Measurements from ENCODE around the gene PTPRK. TPM values are rescaled to one million over a fixed set of nuclear protein-coding genes. Genes with fewer than 3 reads are reported as not detected.

PTPRK gene
- polyA plus RNA-seq, 3 donors, result 0.01 TPM; not detected in 2

DNA sequence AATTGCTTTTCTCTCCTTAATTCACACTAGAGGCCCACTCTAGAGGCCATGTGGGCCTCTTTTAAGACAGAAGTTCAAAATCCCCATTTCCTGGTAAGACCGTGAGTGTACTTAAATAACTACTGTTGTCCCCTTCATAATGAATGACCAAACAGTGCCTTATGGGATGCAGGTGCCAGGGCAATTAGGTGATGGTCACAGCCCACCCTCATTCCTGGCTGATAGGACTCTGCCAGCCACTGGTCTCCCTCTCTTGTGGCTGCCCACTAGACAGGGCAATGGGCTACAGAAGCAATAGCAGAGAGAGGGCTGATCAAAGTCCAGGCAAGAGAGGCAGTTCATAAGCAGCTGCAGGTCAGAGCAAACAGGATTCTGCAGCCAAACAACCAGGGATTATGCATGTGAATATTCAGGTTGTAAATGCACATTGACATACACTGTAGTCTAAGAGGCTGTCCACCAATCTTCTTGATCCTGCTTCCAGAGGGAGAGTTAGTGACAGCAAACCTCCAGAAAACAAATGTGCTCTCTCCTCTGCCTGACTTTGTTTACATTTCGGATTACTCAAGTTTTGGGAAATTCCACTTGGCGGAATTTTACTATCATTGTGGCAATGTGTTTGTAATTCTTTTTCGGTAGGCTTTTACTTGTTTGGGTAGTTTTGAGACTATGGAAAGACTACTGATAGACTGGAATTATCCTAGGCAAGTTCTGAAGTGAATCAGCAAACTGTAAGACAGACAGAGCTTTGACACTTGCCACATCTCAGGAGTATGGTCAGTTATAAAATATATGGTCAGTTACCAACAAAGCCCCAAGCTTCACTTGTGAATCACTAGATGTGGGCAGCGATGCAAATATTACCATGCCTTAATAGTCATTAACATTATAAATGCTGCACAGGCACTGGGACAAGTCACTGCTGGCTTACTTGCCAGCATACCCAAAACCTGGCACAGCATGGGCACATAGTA is 12.8 kb downstream of the PTPRK start:
- H3K27me3 ChIP-seq (ENCODE audit: control insufficient read depth in 2 of 2, insufficient read depth in 2 of 2, low read length in 2 of 2), result no peaks in the 10 kb centered on the region
- no peak overlapping the region for H3K27ac ChIP-seq (ENCODE audit: low read depth in 1 of 2, low read length in 2 of 2)
- no peaks in the 10 kb centered on the region for H3K36me3 Mint-ChIP-seq
- TF ChIP-seq, protein P1, sequence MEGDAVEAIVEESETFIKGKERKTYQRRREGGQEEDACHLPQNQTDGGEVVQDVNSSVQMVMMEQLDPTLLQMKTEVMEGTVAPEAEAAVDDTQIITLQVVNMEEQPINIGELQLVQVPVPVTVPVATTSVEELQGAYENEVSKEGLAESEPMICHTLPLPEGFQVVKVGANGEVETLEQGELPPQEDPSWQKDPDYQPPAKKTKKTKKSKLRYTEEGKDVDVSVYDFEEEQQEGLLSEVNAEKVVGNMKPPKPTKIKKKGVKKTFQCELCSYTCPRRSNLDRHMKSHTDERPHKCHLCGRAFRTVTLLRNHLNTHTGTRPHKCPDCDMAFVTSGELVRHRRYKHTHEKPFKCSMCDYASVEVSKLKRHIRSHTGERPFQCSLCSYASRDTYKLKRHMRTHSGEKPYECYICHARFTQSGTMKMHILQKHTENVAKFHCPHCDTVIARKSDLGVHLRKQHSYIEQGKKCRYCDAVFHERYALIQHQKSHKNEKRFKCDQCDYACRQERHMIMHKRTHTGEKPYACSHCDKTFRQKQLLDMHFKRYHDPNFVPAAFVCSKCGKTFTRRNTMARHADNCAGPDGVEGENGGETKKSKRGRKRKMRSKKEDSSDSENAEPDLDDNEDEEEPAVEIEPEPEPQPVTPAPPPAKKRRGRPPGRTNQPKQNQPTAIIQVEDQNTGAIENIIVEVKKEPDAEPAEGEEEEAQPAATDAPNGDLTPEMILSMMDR (IDR thresholded peaks at IDR 0.05), result no peak
- no peak overlapping the region for H3K4me3 ChIP-seq (replicated peaks in 1 of 3; ENCODE audit: low read depth in 2 of 3, low read length in 3 of 3)
- H3K9me3 ChIP-seq (replicated peaks in 1 of 2; ENCODE audit: control insufficient read depth in 1 of 2, insufficient read depth in 1 of 2, low read length in 2 of 2), result no peaks in the 10 kb centered on the region
- H3K9me3 Mint-ChIP-seq, result no peaks in the 10 kb centered on the region
- no peaks in the 10 kb centered on the region for H3K4me1 Mint-ChIP-seq
- 89% methylated on average over 4 of the region's 5 CpGs for WGBS (ENCODE audit: insufficient coverage)
- H3K27ac Mint-ChIP-seq, result no peak overlapping the region
- intact Hi-C loops (cut with micrococcal nuclease), result no loop called here
- no peak overlapping the region for H3K9ac ChIP-seq (ENCODE audit: insufficient read depth, low read length, poor library complexity, severe bottlenecking)
- no peak overlapping the region for H3K4me2 ChIP-seq (replicated peaks; ENCODE audit: extremely low read depth, low read length, poor library complexity, severe bottlenecking)
- no peaks in the 10 kb centered on the region for H3K4me1 ChIP-seq (ENCODE audit: control insufficient read depth in 1 of 2, insufficient read depth in 2 of 2, low read length in 2 of 2)
- H4K20me1 ChIP-seq (ENCODE audit: insufficient read depth, low read length), result no peaks in the 10 kb centered on the region
- H3K27me3 Mint-ChIP-seq (ENCODE audit: low read depth in 3 of 3), result peaks cover 0 to 2% (median 0%) of the 10 kb centered on the region in 3 donors
- no peaks in the 10 kb centered on the region for H3K79me2 ChIP-seq (ENCODE audit: insufficient read depth, low read length)
- no peak for DNase-seq
- no peak overlapping the region for H3K4me3 Mint-ChIP-seq
- H3K36me3 ChIP-seq (replicated peaks in 1 of 2; ENCODE audit: control insufficient read depth in 1 of 2, insufficient read depth in 2 of 2, low read length in 2 of 2), result no peaks in the 10 kb centered on the region
- H2AFZ ChIP-seq (ENCODE audit: insufficient read depth, low read depth, low read length, poor library complexity, severe bottlenecking), result no peak overlapping the region

DNA sequence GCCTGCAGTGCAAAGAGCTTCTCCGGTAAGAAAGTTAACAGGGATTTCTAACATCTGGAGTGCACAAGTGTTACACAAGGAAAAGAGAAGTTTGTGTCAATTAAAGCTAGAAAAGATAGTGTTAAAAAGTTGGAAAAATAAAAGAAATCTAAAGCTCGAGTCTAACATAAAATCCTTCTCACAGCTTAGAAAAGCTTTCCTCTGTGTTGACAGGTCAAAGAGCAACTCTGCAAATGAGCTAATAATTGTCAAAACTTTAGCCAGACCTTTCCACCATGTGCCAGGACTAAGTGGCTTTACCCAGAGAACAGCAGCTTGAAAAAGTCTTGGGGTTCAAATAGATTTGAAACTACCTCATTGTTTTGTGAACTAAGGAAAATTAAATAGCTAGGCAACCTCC is 14.8 kb downstream of the PTPRK start:
- Histone ChIP-seq H3K4me2 (replicated peaks; ENCODE audit: extremely low read depth, low read length, poor library complexity, severe bottlenecking) (no peak overlapping the region), H3K9ac (ENCODE audit: insufficient read depth, low read length, poor library complexity, severe bottlenecking) (no peak overlapping the region), H3K4me1 (ENCODE audit: control insufficient read depth in 1 of 2, insufficient read depth in 2 of 2, low read length in 2 of 2) (no peaks in the 10 kb centered on the region), H3K27ac (ENCODE audit: low read depth in 1 of 2, low read length in 2 of 2) (no peak overlapping the region), H3K27me3 (ENCODE audit: control insufficient read depth in 2 of 2, insufficient read depth in 2 of 2, low read length in 2 of 2) (no peaks in the 10 kb centered on the region), H3K79me2 (ENCODE audit: insufficient read depth, low read length) (no peaks in the 10 kb centered on the region), H3K4me3 (replicated peaks in 1 of 3; ENCODE audit: low read depth in 2 of 3, low read length in 3 of 3) (no peak overlapping the region), H2AFZ (ENCODE audit: insufficient read depth, low read depth, low read length, poor library complexity, severe bottlenecking) (no peak overlapping the region), H4K20me1 (ENCODE audit: insufficient read depth, low read length) (no peaks in the 10 kb centered on the region), H3K9me3 (replicated peaks in 1 of 2; ENCODE audit: control insufficient read depth in 1 of 2, insufficient read depth in 1 of 2, low read length in 2 of 2) (no peaks in the 10 kb centered on the region), H3K36me3 (replicated peaks in 1 of 2; ENCODE audit: control insufficient read depth in 1 of 2, insufficient read depth in 2 of 2, low read length in 2 of 2) (no peaks in the 10 kb centered on the region)
- H3K9me3 Mint-ChIP-seq, result no peaks in the 10 kb centered on the region
- peaks cover 0 to 1% (median 0%) of the 10 kb centered on the region in 3 donors for H3K27me3 Mint-ChIP-seq (ENCODE audit: low read depth in 3 of 3)
- no CpG with 5 or more reads among the region's 2 CpGs for WGBS (ENCODE audit: insufficient coverage)
- no peak overlapping the region for H3K27ac Mint-ChIP-seq
- DNase-seq, result no peak
- TF ChIP-seq, protein P1 (IDR thresholded peaks at IDR 0.05), result no peak
- no peaks in the 10 kb centered on the region for H3K4me1 Mint-ChIP-seq
- intact Hi-C loops (cut with micrococcal nuclease), result no loop called here
- H3K36me3 Mint-ChIP-seq, result no peaks in the 10 kb centered on the region
- no peak overlapping the region for H3K4me3 Mint-ChIP-seq

Measured in CD14-positive monocyte (primary cell).